ENCODE measurements around the gene LRRK1.

LRRK1 gene

GRCh38 chr15:101027273-101027901 is 108.2 kb downstream of the LRRK1 start:
- DNase-seq: no peak

DNA sequence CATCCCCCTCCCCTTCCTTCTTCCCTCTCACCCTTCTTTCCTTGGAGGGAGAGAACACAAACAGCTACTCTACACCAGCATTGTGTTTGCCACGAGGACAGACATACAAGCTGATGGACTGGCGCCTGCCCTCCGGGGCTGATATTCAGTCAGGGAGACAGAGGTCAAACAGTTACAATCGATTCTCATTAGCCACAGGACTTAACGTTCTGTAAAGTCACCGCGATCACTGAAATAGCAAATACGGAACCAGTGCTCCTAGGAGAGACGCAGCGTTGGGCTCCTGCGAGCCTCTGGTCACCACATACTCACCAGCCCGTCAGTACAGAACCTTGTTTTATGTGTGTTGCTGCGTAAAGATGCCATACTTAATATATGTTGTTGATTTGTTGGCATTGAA is 108.8 kb downstream of the LRRK1 start:
- DNase-seq: no peak

- no peak for DNase-seq
Observed at GRCh38 chr15:101028321-101028720, 109.2 kb downstream of the LRRK1 start.

- DNase-seq: no peak
Observed at GRCh38 chr15:101028772-101029438, 109.7 kb downstream of the LRRK1 start.

- DNase-seq: no peak
Observed at GRCh38 chr15:101029971-101030661, 111.0 kb downstream of the LRRK1 start.

DNA sequence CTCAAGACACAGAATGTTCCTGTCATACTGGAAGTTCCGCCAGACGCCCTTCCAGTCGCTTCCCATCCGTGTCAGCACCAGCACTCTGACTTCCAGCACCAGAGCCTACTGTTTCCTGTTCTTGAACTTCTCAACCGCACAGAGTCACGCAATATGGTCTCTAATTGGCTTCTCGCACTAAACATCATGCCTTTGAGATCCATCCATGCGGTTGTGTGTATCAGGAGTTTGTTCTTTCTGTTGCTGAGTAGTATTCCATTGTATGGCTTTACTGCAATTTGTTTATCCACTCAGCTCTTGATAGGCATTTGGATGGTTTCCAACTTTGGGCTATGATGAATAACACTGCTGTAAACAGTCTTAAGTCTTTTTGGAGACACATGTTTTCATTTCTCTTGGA is 112.1 kb downstream of the LRRK1 start:
- no peak for DNase-seq

- DNase-seq: no peak
Observed at GRCh38 chr15:101033801-101034200, 114.6 kb downstream of the LRRK1 start.

DNA sequence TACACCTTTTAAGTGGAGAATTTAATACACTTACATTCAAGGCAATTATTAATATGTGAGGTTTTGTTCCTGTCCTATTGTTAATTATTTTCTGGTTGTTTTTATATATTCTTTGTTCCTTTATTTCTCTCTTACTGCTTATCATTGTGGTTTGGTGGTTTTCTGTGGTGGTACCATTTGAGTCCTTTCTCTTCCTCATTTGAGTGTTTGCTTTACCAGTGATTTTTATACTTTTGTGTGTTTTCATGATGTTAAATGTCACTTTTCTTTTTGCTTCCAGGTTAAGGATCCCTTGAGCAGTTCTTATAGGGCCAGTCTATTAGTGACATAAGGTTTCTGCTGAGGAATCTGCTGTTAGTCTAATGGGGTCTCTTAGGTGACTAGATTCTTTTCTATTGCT is 116.5 kb downstream of the LRRK1 start:
- DNase-seq: no peak

- no peak for DNase-seq
Observed at GRCh38 chr15:101036189-101036588, 117.0 kb downstream of the LRRK1 start.

- DNase-seq: no peak
Observed at GRCh38 chr15:101037090-101037830, 118.1 kb downstream of the LRRK1 start.

DNA sequence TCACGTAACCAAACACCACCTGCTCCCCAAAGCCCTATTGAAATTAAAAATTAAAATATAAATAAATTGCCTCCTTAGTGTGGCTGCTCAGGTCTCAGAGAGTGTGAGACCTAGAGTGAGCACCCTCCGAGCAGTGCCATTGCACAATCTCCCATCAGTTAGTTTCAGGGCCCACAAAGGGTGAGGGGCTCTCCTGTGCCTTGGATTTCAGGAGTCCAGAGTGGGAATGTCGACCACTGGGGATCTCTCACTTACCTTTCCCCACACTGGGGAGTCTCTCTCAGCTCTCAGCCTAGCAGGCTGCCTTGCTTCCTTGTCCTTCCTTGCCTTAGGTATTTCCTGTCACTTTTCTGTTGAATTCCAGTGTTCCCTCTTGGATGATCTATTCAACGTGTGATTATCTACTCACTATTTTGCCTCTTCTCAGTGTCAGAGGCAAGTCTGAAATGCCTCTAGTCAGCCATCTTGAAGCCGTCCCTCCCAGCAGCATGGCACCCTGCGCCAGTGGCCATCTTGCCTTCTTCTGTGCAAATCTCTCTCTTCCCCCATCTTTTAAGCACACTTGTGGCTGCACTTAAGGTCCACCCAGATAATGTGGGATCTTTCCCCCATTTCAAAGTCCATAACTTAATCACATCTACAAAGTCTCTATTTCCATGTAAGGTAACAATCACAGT is 119.3 kb downstream of the LRRK1 start:
- no peak for DNase-seq

DNA sequence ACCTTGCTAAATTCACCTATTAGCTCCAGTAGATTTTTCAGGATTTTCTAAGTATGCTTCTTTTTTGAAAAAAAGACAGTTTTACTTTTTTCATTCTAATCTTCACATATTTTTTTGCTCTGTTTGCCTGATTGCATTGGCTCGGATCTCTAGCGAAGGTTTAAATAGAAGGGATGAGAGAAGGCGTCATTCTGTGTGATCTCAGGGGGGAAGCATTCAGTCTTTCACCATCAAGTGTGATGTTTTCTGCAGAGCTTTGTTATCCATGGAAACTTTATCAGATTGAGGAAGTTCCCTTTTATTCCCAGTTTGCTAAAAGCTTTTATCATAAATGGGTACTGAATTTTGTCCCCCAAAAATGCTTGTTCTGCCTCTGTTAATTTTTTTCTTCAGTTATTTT is 120.3 kb downstream of the LRRK1 start:
- DNase-seq: no peak

- DNase-seq: no peak
Observed at GRCh38 chr15:101042320-101042719, 123.2 kb downstream of the LRRK1 start.

GRCh38 chr15:101043011-101043410 is 123.9 kb downstream of the LRRK1 start:
- DNase-seq: no peak

- DNase-seq: no peak
Observed at GRCh38 chr15:101043911-101044624, 124.9 kb downstream of the LRRK1 start.

GRCh38 chr15:101044625-101045235 is 125.6 kb downstream of the LRRK1 start:
- DNase-seq: no peak

- no peak for DNase-seq
Observed at GRCh38 chr15:101045236-101045646, 126.1 kb downstream of the LRRK1 start.

DNA sequence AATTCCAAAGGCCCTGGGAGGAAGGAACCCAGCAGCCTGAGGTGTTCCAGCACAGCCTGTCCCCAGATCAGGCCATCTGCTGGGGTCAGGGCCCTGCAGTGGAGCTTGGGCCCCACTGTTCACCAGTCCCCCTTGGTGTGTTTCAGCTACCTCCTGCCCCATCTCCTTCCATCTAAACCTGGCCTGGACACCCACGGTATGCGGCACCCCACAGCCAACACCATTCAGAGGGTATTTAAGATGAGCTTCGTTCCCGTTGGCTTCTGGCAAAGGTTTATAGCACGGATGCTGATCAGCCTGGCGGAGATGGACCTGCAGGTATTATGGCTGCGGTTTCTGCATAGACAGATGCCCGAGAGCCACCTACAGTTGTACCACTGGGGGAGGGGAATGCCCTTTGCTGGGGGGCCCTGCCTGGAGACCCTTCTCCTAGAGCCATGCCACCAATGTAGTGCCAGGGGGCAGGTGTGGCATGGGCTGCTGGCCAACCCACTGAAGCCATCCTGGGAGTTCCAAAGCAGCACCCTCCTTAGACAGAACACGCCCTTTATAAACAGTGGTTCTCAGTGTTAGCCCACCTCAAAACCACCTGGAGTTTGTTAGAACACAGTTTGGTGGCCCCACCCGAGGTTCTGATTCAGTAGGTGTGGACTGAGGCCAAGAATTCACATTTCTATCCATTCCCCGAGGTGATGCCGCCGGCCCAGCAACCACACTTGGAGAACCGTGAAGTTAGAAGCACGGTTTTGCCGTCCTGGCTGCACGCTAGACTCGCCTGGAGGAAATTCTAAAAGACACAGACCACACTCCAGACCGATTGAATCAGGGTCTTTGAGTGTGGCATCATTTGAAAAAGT is 126.9 kb downstream of the LRRK1 start:
- DNase-seq: no peak

- no peak for DNase-seq
Observed at GRCh38 chr15:101046826-101047225, 127.7 kb downstream of the LRRK1 start.

DNA sequence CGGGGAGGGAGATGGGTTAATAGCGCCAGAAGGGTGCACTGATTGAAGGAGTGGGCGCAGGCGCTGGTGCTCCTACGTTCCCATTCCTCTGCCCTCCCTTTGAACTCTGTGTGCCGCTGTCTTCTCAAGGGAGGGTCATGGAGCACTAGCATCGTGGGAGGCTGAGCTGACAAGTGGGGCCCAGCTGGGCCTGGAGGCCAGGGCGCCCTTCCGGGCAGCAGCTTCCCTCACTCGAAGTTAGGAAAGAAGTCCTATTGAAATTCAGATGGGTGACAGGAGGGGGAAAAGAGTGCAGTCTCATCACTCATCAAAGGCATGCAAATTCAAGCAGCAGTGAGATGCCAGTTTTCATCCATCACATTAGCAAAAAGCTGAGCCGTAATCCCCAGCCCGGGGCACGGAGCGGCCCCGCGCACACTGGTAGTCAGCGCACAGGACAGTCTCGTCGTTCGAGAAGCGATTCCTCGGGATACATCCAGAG is 128.2 kb downstream of the LRRK1 start:
- DNase-seq: no peak

DNA sequence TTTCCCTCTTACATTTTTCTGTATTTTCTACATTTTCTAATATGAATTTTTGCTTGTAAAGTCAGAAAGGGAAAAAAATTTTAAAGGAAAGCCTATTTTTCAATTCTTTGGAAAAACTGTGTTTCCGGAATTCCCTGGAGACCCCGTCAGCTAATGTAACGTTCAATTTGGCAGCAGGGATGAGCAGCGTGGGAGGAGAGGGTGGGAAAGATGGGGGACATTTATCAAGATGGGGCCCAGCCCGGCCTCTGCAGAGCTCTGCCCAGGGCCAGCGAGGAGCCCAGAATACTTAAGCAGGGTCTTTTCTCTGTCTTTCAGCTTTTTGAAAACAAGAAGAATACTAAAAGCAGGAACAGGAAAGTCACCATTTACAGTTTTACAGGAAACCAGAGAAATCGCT is 129.0 kb downstream of the LRRK1 start:
- DNase-seq: no peak

All from 8988T (cell line).